GM18867 (cell line): Measurements from ENCODE around the gene NEXMIF.
A peak's percentile ranks its signal among the peaks of the same experiment; 100 is the strongest.
"Not testable (repeated sequence)": the region's sequence is repeated elsewhere in the genome, so short reads cannot be mapped to it uniquely, and the experiment has no call there.

ENCODE experiments used
- ATAC-seq: cut with Tn5 transposase; IDR thresholded peaks from one replicate; pipeline ENCODE4 v1.9.1; 2021; ENCODE audit warnings: mild to moderate bottlenecking, moderate library complexity; ENCODE audit not compliant: unreplicated experiment

The NEXMIF gene

DNA sequence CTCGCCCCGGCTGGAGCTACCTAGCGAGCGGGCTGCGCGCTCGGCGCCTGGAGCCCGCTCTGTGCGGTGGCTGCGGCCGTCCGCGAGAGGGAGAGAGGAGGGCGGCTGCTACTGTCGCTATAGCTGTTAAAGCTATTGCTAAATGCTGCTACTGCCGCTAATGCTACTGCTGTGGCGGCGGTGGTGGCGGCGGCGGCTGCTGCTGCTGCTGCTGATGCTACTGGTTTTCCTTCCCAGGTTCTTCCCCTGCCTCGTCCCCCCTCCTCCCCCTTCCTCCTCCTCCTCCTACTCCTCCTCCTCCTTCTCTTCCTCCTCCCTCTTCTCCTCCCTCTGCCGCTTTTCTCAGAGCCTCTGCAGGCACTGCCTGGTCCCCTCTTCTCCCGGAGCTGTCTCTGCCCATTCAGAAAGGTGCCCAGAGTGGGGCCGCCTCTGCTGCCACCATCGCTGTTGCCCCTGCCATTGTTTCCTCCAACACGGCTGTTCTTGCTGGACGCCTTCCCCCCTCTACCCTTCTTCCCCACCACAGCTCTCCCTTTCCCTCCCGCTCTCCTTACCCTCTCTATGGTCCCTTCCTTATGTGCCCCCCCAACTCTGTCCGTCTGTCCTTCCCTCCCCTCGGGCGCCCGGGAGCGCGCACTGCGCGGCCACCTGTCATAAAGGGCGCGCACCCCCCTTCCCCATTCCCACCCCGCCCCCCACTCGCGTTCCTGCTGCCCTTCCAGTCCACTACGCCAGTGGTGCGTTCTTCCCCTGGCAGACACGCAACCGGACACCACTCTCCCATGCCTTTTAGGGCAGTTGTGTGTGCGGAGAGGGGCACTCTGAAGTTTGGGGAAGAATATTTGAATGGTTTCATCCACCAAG is at the start of gene NEXMIF:
TSS of gene NEXMIF (minus strand) at position 228 of the 864 bp plus-strand sequence.
- ATAC-seq, result peak; percentile 71

DNA sequence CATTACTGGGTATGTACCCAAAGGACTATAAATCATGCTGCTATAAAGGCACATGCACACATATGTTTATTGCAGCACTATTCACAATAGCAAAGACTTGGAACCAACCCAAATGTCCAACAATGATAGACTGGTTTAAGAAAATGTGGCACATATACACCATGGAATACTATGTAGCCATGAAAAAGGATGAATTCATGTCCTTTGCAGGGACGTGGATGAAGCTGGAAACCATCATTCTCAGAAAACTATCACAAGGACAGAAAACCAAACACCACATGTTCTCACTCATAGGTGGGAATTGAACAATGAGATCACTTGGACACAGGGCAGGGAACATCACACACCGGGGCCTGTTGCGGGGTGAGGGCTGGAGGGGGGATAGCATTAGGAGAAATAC is 36.7 kb upstream of the NEXMIF start:
- ATAC-seq, result not testable (repeated sequence)

DNA sequence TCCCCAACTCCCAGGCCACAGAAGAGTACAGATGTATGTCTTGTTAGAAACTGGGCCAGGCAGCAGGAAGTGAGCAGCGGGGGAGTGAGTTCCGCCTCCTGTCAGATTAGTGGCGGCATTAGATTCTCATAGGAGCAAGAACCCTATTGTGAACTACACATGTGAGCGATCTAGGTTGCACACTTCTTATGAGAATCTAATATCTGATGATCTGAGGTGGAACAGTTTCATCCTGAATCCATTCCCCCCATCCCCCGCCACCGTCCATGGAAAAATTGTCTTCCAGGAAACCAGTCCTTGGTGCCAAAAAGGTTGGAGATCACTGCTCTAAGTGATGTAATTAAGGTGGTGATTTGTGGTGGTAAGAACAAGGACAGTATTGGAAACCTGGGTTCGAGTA is 24.5 kb upstream of the NEXMIF start:
- no peak for ATAC-seq

GRCh38 chrX:74940414-74940813 is 15.2 kb upstream of the NEXMIF start:
- no peak for ATAC-seq

DNA sequence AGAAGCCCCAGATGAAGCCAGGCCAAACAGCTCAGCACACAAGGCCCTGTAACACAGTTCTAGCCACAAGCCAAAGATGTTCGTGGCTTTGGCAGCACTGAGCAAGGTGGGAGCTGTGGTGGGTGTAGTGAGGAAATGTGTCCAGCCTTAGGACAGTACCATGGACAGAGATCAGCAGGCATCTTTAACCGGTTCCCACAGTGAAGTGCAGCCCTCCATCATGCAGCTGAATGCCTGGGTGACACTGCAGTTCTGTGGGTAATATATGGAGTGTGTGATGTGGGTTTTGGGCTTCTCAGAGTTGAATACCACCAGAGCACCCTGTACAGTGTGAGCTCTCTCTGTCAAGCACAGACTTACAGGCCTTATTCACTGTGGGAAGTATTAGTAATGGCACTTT is 6.0 kb upstream of the NEXMIF start:
- ATAC-seq, result no peak

- ATAC-seq, result peak; percentile 47
These were observed 615 bp downstream of the NEXMIF start for GRCh38 chrX:74924449-74925224.

- peak; percentile 24 for ATAC-seq
These were observed 1.3 kb downstream of the NEXMIF start for GRCh38 chrX:74923942-74924448.

DNA sequence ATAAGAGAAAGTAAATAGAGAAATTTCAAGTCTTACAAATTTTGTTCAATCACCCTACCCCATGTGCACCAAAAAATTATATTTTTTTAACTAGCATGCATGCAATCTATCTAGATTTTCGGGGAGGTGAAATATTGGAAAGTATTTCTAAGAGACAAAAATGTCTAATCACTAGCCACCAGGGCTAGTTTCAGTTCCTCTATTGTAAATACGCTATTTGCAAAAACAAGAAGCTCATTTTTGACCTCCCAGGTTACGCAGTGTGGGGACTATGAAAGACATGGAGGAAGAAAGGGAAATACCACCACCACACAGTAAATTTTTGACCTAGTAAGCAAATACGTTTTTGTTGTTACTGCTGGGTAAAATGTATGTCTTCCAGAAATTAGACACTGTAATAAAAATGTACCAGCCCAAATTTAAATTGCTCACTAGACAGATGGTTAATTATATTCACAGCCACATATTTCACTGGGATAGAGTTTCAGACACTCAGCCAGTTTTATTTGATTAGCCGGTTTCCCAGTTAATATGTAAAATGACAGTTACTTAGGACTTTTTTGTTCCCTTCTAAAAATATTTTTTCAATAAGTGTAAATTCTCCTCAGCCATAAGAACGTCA is 2.2 kb downstream of the NEXMIF start:
- peak; percentile 69 for ATAC-seq

DNA sequence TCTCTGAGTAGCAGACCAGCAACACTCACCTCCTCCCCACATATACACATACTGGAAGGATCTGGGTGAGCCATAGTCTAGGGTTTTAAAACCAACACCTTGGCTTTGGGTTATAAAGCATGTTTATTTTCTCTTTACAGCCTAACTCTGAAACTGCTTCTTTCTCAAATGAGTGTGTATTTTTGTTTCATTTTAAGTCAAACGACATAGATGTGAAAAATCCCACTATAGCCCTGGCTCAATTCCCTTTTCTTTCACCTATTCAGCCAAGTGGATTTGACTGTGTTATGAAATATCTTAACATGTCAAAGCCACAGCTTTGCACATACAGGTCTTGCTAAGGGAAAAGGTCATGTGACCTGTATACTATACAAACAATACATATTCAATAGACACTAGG is 13.8 kb downstream of the NEXMIF start:
- ATAC-seq, result peak; percentile 85

DNA sequence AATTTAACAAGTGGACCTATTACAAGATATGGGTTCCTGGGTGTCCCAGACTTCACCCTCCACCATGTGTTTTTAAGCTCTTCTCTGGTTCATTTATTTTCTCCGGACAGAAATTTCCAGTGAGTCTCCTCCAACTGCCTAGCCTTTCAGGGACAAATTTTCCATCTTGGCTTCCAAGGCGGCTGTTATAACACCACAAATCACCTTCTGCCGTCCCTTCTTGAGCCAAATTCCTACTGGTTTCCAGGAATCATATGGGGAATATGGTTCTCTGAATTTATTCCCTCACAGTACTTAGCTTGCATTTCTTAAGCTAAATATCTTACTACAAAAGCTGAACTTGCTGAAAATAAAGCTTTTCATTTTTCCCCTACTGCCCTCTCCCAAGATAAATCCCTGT is 18.8 kb downstream of the NEXMIF start:
- ATAC-seq, result no peak

DNA sequence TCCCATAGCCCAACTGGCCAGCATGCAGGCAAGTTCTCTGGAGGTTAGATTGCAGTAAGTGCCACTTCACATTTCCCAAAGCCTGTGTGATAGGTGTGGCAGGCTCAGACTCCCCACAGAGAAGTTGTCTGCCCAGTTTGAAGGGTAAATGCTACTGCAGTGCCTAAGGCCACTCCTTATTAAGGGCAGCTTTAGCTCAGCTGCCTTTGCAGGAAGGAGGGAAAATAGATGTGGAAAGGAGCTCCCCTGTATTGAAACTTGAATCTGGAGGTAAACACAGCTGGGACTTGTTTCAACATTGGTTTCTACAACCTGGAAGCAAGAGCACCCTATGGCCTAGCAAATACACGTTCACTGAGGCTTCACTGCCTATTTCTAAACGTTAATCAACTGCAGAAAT is 22.4 kb downstream of the NEXMIF start:
- no peak for ATAC-seq

- no peak for ATAC-seq
These were observed 32.7 kb downstream of the NEXMIF start for GRCh38 chrX:74892561-74892960.

GRCh38 chrX:74890676-74891430 is 34.4 kb downstream of the NEXMIF start:
- peak; percentile 95 for ATAC-seq

DNA sequence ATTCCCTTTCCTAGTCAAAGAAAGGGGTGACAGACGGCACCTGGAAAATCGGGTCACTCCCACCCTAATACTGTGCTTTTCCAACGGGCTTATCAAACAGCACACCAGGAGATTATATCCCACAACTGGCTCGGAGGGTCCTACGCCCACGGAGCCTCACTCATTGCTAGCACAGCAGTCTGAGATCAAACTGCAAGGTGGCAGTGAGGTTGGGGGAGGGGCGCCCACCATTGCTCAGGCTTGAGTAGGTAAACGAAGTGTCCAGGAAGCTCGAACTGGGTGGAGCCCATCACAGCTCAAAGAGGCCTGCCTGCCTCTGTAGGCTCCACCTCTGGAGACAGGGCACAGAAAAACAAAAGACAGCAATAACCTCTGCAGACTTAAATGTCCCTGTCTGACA is 42.9 kb downstream of the NEXMIF start:
- not testable (repeated sequence) for ATAC-seq

- no peak for ATAC-seq
These were observed 59.5 kb downstream of the NEXMIF start for GRCh38 chrX:74865725-74866124.

DNA sequence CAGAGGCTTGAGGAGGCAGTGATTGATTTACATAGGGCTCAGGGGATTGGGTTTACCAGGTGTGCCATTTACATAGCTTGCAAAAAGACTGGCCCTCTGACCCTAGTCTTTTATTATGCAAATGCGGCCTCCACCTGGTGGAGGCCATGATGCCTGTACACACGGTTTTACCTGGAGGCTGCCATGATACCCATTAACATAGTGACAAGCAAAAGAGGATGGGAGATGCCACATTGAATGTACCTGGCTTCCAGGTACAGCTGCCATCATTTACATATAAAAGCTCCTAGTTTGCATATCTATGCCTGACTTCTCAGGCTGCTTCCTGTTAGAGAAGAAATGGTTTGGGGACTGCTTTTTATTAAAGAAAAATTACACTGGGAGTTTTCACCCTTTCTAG is 72.0 kb downstream of the NEXMIF start:
- no peak for ATAC-seq

GRCh38 chrX:74835566-74835965 is 89.7 kb downstream of the NEXMIF start:
- no peak for ATAC-seq

GRCh38 chrX:74819797-74820196 is 105.5 kb downstream of the NEXMIF start:
- ATAC-seq, result not testable (repeated sequence)

GRCh38 chrX:74814681-74815080 is 110.6 kb downstream of the NEXMIF start:
- no peak for ATAC-seq

DNA sequence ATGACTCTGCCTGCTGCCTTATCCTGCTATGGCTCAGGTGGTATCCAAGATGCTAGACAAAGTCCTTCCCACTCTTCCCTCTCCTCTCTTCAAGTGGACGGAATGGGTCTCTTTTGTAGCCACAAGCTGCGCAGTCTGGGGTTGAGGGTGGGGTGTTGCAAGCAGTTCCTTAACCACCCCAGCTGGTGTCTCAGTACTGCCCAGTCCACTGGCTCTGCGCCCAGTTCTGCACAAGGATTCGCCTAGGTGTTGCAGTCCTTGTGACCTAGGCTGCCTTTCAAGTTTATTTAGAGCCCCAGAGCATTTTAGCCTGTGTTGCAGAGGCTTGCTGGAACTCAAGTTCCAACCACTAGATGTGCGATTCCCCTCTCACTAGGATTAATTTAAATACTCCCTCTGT is 120.7 kb downstream of the NEXMIF start:
- ATAC-seq, result no peak

GRCh38 chrX:74800062-74800461 is 125.2 kb downstream of the NEXMIF start:
- no peak for ATAC-seq
